22Rv1 (cell line): ENCODE measurements around the gene MRPL49.

ENCODE experiments used
- H3K27ac ChIP-seq: fragments of 450-650 bp; 2 replicates; pipeline ENCODE4 v1.5.1; 2017
- ZFX ChIP-seq: fragments of 450-650 bp; IDR thresholded peaks from 2 replicates; pipeline ENCODE4 v1.6.1; 2017; ENCODE audit warnings: antibody characterized with exemption, borderline replicate concordance
- TF ChIP-seq, protein P1 (sequence below): fragments of 450-650 bp; IDR thresholded peaks from 2 replicates; pipeline ENCODE4 v1.5.1; 2017; ENCODE audit warnings: mild to moderate bottlenecking

Gene MRPL49

GRCh38 chr11:65119670-65119995 is 2.5 kb upstream of the MRPL49 start:
- peak overlapping the region; percentile 99 for H3K27ac ChIP-seq
- TF ChIP-seq, protein P1, sequence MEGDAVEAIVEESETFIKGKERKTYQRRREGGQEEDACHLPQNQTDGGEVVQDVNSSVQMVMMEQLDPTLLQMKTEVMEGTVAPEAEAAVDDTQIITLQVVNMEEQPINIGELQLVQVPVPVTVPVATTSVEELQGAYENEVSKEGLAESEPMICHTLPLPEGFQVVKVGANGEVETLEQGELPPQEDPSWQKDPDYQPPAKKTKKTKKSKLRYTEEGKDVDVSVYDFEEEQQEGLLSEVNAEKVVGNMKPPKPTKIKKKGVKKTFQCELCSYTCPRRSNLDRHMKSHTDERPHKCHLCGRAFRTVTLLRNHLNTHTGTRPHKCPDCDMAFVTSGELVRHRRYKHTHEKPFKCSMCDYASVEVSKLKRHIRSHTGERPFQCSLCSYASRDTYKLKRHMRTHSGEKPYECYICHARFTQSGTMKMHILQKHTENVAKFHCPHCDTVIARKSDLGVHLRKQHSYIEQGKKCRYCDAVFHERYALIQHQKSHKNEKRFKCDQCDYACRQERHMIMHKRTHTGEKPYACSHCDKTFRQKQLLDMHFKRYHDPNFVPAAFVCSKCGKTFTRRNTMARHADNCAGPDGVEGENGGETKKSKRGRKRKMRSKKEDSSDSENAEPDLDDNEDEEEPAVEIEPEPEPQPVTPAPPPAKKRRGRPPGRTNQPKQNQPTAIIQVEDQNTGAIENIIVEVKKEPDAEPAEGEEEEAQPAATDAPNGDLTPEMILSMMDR: no peak
- no peak for TF ChIP-seq ZFX

DNA sequence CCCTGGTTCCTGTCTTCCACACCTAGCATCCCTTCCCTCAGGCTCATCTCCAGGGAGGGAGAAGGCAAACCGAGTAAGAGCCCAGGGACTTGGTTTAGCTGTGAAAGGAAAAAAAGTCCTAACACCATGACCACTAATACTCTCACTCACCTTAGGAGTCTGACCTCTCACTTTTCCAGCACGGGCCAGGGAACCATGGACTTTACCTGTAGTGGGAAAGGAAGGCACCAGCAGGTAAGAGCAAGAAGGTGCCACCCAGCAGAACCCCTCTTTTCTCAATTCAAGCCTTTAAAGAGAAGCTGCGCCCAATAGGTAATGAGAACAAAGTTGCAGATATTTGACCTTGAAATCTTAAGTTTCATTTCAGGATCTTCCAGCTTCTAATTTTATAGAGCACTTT is 1.3 kb upstream of the MRPL49 start:
- peak overlapping the region; percentile 99 for H3K27ac ChIP-seq
- TF ChIP-seq ZFX: no peak
- TF ChIP-seq, protein P1: no peak

GRCh38 chr11:65121447-65121864 is 665 bp upstream of the MRPL49 start:
- TF ChIP-seq, protein P1: no peak
- no peak for TF ChIP-seq ZFX
- peak overlapping the region; percentile 99 for H3K27ac ChIP-seq

- 0 out of 2 replicates have a peak overlapping the region, but pooled peaks have one; percentile 20 for H3K27ac ChIP-seq
- TF ChIP-seq, protein P1: no peak
- TF ChIP-seq ZFX: no peak
Measured at GRCh38 chr11:65124480-65125196, 2.5 kb downstream of the MRPL49 start.

DNA sequence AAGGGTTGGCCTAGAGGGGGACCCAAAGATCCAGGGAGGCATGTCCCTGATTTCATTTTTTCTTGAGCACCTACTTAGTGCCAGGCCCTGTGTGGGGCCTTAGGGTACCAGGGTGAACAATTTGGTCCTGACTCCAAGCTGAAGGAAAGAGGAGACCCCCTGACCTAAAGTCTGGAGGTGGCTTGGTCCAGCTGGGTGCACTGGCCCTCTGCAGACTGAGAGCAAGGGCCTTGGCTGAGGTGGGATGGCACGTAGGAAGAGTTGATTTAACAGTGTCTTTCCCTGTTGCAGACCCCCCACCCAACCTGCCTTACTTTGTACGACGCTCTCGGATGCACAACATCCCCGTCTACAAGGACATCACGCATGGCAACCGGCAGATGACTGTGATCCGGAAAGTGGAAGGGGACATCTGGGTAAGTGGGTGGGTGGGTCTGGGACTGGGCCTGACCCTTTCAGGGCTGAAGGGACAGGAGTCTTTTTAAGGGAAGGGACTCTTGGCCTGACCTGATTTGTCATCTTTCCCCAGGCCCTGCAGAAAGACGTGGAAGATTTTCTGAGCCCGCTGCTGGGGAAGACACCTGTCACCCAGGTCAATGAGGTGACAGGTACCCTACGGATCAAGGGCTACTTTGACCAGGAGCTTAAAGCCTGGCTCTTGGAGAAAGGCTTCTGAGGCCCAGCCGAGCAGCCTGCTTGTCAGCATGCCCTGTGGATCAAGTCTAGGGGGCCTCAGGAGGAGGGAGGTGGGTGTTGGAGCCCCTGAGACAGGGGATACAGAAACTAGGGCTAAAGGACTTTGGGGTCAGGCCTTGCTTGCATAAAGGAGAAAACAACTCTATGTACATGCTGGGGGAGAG is 3.3 kb downstream of the MRPL49 start:
- TF ChIP-seq, protein P1: no peak
- TF ChIP-seq ZFX: no peak
- H3K27ac ChIP-seq: peak overlapping the region; percentile 37; the same call in 1 of the 2 replicates

DNA sequence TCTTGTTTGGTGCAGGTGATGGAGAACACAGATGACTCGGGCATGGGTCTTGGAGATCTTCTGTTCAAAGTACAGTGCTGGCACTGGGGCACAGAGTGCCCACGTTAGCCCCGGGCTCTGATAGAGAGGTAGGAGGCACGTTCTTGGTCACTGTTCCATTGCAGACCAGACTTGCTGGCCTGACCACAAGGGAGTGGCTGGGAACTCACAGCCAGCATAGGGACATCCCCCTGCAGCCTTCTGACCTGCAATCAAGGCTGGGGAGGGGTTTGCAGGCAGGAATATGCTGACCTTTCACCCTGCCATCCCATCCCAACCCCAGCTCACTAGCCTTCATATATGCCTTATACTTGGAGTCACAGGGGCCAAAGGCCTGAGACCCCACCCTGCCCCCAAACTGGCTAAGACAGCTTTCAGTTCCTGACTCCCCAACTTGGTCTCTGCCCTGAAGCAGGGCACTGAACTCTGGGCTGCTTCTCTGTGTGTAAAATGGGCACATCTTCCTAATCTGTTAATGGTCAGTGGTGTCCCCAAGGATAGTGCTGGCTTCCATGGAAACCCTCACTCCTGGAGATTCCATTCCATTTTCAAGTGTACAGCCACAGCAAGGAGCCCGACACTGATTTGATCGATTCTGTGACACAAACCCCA is 4.6 kb downstream of the MRPL49 start:
- TF ChIP-seq ZFX: no peak
- TF ChIP-seq, protein P1: no peak

More for the DNA sequence above, 4.6 kb downstream of the MRPL49 start:
- H3K27ac ChIP-seq: peak overlapping the region; percentile 37
